HG02759 (cell line): ENCODE measurements around the gene OR6V1.

Experiments used
- ATAC-seq: cut with Tn5 transposase; IDR thresholded peaks from one replicate; pipeline ENCODE4 v1.9.1; 2021; ENCODE audit warnings: mild to moderate bottlenecking, moderate library complexity; ENCODE audit not compliant: unreplicated experiment

Gene OR6V1, protein sequence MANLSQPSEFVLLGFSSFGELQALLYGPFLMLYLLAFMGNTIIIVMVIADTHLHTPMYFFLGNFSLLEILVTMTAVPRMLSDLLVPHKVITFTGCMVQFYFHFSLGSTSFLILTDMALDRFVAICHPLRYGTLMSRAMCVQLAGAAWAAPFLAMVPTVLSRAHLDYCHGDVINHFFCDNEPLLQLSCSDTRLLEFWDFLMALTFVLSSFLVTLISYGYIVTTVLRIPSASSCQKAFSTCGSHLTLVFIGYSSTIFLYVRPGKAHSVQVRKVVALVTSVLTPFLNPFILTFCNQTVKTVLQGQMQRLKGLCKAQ

DNA sequence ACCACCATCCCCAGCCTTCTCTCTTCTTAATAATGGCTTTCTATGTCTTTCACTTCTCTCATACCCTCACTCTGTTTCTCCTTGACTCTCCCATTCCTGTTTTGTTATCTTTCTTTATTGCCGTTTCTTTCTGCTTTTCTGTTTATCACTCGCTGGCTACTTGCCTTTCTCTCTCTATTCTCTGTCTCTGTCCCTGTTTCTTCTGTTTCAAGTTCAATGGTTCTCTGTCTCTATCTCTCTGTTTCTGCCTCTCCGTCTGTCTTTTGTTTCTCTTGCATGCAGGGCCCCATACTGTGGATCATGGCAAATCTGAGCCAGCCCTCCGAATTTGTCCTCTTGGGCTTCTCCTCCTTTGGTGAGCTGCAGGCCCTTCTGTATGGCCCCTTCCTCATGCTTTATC, at the start of gene OR6V1:
TSS of gene OR6V1 (plus strand) at position 301 of the 400 bp plus-strand sequence. CDS start at position 301, 0 bp downstream.
- ATAC-seq = no peak

DNA sequence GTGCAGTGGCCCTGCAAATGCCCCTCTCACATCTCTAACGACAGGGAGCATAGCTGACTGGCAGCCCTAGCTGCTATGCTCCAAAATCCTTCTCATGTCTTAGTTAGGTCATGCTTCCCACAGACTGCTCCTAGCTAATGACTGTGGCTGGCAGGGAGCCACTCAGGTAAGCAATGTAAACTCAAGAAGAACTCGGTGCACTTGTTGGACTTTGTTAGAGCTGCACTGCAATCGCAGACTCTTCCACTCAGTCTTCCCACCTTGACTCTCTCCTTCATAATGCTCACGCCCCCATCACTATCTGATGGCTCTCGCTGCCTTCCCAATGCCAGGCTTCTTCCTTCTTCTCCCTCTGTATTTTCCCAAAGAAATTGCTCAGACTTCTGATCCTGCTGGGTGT, 49.2 kb upstream of the OR6V1 start:
- no peak for ATAC-seq

DNA sequence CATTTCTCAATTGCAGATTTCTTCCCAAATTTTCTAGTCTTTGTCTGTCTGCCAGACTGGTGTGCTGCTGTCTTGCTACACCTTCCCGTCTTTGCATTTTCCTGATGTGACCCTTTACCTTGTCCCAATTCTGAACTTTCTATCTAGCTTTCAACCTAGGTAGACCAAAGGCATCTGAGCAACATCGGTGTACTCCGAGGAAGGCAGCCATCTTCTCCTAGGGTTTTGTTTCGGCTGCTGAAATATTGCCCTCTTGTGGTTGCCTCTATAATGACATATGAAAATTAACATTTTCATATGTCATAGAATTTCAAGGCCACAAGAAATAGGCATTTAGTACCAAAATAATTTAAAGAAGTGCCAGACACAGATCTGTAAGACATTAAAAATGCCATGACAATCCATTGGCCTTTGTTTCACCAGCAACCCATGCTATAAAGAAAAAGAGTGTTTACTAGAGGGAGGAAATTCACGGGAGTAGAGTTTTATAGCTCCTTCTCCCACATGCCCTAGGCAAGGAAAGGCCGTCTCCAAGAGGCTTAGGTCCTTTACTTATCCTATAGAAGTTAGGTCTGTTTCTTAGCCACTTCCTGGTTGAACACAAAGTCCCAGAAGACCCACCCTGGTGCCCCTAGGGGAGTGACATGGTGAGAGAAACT, 48.6 kb upstream of the OR6V1 start:
- peak; percentile 46 for ATAC-seq

DNA sequence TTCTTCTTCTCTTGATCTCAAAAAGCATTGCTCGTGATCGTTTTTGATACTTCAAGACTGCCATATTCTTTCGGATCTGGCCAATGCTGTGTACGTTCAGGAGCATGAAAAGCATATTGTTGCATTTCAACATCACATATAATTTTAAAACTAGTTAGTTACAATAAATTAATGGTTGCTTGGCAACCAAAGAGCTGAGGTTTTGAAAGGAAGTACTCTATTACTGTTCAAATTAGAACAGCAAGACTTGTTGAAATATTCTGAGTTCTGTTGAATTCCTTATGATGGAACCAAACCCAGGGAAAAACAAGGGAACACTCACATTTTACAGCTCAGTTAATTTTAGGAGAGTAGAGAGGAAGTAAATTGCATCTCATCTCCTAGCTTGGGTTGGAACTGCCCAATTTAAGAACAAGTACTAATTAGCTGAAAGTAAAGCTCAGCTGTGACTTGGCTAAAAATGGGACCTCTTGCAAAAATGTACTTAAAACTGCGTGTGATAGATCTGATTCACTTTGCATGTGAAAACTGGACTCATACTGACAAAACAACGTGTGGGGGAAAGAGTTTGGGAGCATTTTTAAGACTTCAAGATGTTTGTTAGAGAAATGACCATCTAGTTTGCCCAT, 46.4 kb upstream of the OR6V1 start:
- no peak for ATAC-seq

DNA sequence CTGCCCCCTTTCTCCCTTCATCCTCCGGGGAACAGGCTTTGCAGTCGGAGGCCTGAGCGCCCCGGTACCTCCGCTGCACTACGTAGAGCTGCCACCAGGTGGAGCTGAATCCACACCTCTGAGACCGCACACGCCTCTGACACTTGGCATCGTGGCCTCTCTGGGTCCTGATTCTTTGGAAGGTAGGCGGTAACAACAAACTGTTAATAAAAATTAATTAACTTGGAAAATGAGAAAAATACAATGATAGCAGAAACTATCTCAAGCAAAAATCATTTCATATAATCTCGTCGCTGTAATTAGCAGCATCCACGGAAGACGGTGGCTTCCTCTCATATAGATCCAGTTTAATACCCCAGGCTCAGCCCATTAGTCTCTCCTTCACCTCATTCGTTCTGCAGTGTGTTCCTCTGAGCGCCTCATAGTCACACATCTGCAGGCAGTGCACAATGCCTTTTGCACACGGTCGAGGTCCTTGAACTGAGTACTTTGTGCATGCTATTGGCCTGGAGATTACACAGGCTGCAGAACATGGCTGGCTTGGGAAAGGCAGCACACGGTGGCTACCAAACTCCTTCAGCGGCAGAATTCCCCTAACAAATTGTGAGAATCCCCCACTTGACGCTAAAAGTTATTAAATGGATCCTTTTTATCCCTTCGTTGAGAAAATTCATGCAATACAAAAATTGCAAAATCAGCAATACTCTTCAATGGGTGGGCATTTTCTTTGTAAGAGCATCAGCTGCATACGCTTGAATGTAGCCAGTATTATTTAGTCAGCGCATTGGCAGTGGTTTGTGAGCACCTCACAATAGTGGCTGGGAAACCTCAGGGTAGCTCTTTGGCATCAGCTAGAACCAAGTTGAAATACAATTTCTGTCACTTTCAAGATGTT, 43.9 kb upstream of the OR6V1 start:
- peak; percentile 97 for ATAC-seq

DNA sequence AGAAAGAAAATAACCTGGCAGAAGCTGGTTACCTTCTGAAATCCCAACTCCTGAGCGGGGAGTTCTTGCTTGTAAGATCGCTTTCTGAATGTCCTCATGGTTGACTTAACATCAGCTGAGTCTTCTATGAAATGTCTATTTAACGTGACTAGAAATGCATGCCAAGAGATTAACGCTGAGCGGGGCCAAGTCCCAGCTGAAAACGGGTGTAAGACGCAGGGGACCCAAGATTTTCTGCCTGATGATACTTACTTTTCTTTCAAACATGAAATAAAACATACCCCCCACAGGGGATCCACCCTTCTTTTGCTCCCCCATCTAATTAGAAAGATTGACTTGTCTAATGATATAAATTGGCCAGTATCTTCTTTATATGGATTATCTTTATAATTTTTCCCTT, 40.1 kb upstream of the OR6V1 start:
- no peak for ATAC-seq

DNA sequence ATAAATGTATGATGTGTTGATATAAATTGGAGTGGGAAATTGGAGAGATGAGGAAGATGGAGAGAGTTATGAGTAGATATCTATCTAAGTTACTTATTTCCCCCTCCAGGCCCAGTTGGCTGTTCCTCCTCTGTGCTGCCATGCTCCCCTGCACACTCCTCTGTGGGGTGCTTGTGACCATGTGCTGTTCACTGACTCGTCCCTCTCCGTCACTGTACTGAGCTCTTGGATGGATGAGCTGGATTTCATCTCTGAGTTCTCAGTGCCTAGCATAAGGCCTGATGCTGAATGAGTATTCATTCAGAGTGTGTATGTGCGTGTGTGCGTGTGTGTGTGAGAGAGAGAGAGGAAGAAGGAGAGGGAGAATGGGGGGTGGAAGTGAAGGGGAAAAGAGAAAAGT, 39.7 kb upstream of the OR6V1 start:
- ATAC-seq = no peak

DNA sequence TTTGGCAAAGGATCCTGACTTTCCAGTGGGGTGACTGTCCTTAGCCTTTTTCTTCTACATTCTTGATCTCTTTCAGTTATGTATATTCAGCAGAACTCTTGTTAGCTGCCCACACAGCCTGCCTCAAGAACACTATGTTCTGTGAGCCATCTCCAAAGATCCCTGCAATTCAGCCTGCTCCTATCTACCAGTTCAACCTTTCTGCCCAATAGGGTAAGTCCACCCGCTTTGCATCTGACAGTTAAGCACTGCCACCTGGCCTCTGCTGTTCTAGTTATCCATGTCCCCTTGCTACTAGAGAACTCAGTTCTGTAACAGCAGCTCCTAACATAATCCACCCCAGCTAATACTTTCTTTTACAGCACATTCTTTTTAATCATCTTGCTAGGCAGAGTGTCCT, 38.7 kb upstream of the OR6V1 start:
- no peak for ATAC-seq

DNA sequence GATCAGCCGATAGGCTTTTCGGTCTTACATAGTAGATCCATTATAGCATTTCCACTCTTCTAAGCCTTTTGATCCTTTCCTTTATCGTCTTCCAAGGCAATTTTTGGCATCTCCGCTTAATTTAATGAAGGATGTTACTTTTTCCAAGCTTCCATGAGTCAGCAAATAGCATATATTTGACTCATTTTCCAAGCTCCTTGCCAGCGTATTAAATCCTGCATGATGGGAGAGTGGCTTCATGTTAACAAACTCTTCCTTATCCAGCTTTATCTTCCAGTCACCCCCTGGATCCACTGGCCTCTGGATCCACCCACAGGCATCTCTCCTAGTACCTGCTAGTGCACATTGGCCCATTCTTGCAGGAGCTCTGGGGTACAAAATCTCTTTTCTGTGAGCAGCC, 38.2 kb upstream of the OR6V1 start:
- ATAC-seq = no peak

DNA sequence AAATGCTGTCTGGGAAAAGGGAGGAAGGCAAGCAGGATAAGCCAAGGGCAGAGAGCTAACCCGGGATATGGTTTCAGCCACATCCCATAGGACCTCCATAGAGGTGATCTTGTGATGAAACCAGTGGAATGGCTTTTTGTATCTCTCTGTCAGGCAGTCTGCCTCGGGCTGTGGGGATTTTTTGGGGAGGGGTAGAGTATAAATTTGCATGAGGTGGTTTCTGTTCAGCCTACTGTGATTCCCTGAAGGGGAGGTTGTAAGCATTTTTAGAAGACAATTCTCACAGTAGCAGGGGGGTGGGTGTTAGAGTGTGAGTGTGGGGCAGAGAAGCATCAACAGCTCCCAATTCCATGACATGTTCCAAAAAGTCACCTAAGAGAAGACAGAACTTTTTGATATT, 37.1 kb upstream of the OR6V1 start:
- peak; percentile 89 for ATAC-seq

DNA sequence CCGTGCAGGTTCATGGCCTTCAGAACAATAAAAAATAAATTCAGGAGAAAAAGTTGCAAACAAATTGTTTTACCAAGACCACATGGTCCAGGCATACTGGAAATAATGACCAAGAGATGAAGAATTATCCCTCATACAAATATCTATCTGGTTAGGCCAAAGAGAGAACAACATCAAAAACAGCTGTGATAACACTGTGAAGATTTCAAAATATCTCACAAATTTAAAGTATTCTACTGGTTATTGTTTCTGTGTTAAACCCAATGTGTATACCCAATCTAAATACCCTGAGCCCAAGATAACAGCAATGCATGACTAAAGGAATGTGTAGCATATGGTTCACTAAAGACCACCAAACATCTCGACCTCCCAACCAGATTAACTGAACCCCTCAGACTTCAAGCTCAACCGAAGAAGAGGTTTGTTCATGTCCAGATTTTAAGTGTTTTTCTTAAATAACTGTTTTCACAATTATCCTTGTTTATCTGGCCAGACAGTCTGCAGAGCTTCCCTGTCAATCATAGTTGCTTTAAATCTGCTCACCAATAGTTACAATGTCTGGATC, 36.1 kb upstream of the OR6V1 start:
- ATAC-seq = no peak

DNA sequence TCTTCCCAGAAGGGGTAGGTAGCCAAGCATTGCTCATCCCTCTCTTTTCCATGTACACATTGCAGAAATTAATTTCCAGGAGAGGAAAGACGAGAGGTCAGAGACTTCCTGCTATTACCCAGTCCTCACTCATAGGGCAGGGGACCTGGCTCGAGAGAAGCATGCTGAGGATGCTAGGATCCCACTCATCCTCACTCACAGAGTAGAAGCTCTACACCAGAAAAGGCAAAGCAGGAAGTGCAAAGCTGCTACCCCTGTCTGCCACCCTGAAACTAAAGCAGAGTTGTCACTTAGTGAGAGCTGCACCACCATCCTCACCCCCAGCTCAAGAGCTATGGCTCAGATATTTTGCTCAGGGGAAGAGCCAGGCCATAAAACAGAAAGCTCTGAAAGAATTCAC, 35.1 kb upstream of the OR6V1 start:
- no peak for ATAC-seq

DNA sequence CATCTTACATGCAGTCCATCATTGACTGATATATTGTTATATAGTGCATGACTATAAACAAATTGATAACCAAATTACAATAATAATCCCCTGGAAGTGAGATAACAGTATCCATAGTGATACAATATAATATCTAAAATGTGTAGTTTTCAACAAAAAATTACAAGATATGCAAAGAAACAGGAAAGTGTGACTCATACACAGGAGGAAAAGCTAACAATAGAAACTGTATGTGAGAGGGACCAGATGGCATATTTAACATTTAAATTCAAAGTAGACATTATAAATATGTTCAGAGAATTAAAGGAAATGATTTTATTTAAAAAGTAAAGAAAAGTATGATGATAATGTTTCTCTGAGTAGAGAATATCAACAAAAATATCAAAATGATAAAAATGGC, 33.2 kb upstream of the OR6V1 start:
- no peak for ATAC-seq

DNA sequence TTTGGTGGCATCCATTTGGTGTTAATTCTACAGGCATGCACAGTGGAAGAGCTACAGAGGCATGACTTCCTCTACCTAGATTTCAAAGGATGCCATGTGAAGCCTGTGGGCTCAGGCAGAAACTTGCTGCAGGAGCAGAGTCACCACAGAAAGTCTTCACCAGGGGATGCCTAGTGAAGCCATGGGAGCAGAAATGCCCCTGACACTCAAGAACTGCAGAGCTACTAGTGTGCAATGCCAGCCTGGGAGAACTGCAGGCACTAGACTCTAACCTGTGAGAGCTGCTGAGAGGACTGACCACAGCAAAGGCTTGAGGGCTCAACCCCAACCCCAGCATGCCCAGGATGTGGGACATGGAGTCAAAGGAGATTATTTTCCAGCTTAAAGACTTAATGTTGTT, 29.1 kb upstream of the OR6V1 start:
- ATAC-seq = no peak

DNA sequence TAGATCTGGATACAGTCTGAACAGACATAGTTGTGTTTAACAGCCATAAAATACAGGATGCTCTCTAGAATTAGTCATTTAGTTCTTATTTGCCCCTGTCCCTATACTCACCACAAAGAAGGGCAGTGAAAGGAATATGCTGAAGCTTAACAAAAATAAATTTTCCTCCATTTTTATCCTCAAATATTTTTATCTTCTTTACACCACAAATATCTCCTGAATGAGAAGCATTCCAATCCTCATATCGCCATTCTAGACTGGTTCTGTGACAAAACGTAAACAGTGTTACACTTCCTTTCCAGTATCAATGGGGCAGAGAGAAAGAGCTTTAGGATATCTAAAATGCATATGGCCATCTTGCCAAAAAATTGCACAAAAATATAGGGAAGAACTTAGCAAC, 26.8 kb upstream of the OR6V1 start:
- no peak for ATAC-seq

DNA sequence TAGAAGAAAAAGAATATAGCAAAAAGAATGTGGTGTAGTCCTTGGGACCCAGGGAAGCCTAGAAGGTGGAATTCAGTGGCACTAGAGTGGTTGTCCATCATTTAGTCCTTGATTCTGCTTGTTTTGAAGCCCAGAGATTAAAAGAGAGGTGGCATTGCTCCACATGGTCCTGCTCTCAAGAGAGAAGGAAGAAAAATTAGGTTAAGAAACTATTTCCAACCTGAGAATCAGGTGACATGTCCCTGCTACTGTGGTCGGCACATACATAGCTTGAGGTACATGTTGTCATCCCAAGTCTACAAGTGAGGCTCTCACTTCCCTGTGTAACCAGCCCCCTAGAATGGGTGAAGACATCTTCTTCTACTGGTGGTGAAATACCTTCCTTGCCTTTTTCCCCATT, 25.1 kb upstream of the OR6V1 start, which contains the start of gene OR9A2:
TSS of gene OR9A2 (minus strand) at position 101 of the 400 bp plus-strand sequence. CDS start at position 101, 0 bp downstream.
- ATAC-seq = no peak

DNA sequence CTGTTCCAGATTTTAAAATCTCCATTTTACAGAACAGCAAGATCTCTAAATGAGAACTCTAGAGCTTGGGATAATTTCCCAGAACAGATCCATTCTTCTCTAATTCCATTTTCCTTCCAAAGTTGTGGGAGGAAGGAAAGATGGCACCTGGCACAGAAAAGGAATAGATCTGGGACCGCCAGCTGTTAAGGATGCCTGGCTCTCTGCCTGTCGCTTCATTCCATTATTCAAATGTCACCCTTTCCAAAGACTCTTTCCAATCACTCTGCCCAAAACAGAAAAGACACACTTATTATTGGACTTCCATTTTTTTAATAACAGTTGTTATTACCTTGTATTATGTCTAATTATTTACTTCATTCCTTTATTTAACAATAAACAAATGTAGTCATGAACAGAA, 24.5 kb upstream of the OR6V1 start:
- ATAC-seq = no peak

DNA sequence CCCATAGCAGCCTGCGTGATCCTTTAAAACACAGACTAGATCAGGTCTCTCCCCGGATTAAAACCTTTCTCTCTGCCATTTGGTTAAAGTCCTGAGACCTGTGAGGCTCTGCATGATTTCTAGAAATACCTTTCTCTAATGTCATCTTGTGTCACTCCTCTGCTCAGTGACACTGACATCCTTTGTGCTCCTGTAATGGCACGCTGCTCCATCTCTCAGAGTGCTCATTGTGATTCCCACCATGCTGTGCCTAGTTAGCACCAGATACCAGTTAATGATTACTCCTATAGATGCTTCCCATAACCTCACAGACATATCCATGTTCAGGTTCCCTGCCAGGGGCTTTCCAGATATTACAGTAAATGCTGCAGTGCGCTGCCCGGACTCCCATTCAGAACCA, 13.5 kb upstream of the OR6V1 start:
- ATAC-seq = no peak

DNA sequence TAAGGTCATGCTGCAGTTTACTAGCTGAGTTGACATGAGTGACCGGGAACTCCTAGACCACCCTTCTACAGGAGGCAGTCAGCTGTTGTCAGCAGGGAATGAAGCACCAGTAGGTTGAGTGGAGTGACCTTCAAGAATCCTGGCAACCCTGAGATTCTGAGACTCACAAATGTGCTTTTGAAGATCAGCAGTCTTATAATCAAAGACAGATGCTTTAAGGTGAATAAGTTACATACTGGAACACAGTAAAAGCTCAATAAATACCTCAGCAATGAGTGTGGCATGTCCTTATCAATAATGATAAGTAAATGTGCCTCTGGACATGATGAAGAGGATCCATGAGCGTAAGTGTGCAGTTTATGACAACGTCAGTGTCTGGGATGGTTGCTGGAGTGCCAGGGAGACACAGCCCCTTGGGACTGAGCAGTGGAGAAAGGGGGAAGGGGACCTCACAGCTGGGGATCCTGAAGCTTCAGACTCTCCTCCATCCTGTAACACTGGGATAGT, 11.9 kb upstream of the OR6V1 start:
- ATAC-seq = no peak

DNA sequence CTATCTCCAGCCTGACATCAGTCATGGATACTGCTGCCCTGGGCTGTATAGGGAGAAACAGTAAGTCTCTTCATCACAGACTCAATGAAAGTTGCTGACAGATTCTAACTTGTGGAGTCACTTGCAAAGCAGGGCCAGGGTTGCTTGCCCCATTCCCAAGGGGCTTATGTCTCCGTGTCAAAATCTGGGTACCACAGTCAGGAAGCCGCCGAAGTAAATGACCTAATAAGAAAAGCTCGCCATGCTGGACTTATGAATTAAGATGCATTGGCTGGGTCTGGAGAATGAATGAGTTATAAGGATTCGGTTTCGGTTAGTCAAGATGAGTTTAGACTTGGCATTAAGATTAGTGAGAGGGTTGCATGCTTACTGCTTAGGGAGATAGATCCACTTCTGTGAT, 10.8 kb upstream of the OR6V1 start:
- ATAC-seq = no peak
